ENCODE data around the gene MALL. TPM values are rescaled to one million over a fixed set of nuclear protein-coding genes. Genes with fewer than 3 reads are reported as not detected.
A peak's percentile ranks its signal among the peaks of the same experiment; 100 is the strongest.

Gene MALL
- total and polyA plus RNA-seq, 2 of the 13 experiments (the other 11 are each of a cell fraction or from before 2014, with no cell fraction given): not detected

GRCh38 chr2:110099471-110100225, 16.0 kb downstream of the MALL start (continued):
- TF ChIP-seq NCOA5 (CRISPR knock-in tag; IDR thresholded peaks at IDR 0.05) (no peak), ARNTL (CRISPR knock-in tag; IDR thresholded peaks at IDR 0.05) (no peak), ZKSCAN5 (CRISPR knock-in tag; IDR thresholded peaks at IDR 0.05) (no peak), ZNF446 (CRISPR knock-in tag; IDR thresholded peaks at IDR 0.05) (no peak)

GRCh38 chr2:110099038-110099425, 16.6 kb downstream of the MALL start:
- ChIA-PET POLR2A (no interaction called here), CTCF (ENCODE audit: low intra/inter-chr PET ratio, low total read pairs) (no interaction called here)
- intact Hi-C loops (cut with micrococcal nuclease; ENCODE audit: unreplicated experiment): no loop called here
- Histone ChIP-seq H3K27me3 (ENCODE audit: control insufficient read depth in 1 of 2, insufficient read depth in 2 of 2, low read length in 2 of 2) (peaks cover 0 to 6% of the 10 kb centered on the region in 2 experiments; a peak in 2 of 5 replicates), H3K79me2 (ENCODE audit: insufficient read depth, low read length) (no peaks in the 10 kb centered on the region), H3K36me3 (replicated peaks in 1 of 2; ENCODE audit: control insufficient read depth in 1 of 2, insufficient read depth in 2 of 2, low read length in 2 of 2) (no peaks in the 10 kb centered on the region), H3K9me3 (ENCODE audit: low read length) (no peaks in the 10 kb centered on the region), H3K4me1 (ENCODE audit: insufficient read depth, low read length) (peaks cover 34% of the 10 kb centered on the region), H2AFZ (ENCODE audit: low read length) (no peak overlapping the region), H3K27ac (ENCODE audit: extremely low read length, insufficient read depth, low read length) (no peak overlapping the region), H3K4me3 (replicated peaks in 1 of 3; ENCODE audit: insufficient read depth in 1 of 3, low read depth in 2 of 3, low read length in 3 of 3) (no peak overlapping the region), H3K4me2 (ENCODE audit: low read depth, low read length) (no peak overlapping the region), H4K20me1 (ENCODE audit: insufficient read depth, low read length) (no peaks in the 10 kb centered on the region), H3K9ac (ENCODE audit: insufficient read depth, low read depth, low read length) (no peak overlapping the region)
- in situ Hi-C loops (cut with HindIII; ENCODE audit: extremely low pct_ligation_motif_present, low pct_unique_long_range_greater_than_20kb): no loop called here
- ATAC-seq: no peak
- DNase-seq (ENCODE audit: low spot score): no peak
- TF ChIP-seq, protein P1, sequence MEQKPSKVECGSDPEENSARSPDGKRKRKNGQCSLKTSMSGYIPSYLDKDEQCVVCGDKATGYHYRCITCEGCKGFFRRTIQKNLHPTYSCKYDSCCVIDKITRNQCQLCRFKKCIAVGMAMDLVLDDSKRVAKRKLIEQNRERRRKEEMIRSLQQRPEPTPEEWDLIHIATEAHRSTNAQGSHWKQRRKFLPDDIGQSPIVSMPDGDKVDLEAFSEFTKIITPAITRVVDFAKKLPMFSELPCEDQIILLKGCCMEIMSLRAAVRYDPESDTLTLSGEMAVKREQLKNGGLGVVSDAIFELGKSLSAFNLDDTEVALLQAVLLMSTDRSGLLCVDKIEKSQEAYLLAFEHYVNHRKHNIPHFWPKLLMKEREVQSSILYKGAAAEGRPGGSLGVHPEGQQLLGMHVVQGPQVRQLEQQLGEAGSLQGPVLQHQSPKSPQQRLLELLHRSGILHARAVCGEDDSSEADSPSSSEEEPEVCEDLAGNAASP (CRISPR knock-in tag; IDR thresholded peaks at IDR 0.05; ENCODE audit: borderline replicate concordance): peak; percentile 16; the same call in 1 of the 2 replicates
- no peak for TF ChIP-seq RFXAP (CRISPR knock-in tag; IDR thresholded peaks at IDR 0.05; ENCODE audit: borderline replicate concordance)
- 68% methylated on average over 6 of the region's 6 CpGs for WGBS (ENCODE audit: low lambda C conversion rate)
- peak; percentile 34 for FAIRE-seq
- BruUV-seq (replicated peaks): no TSS peak
